ENCODE measurements around the gene JAM3.

DNA sequence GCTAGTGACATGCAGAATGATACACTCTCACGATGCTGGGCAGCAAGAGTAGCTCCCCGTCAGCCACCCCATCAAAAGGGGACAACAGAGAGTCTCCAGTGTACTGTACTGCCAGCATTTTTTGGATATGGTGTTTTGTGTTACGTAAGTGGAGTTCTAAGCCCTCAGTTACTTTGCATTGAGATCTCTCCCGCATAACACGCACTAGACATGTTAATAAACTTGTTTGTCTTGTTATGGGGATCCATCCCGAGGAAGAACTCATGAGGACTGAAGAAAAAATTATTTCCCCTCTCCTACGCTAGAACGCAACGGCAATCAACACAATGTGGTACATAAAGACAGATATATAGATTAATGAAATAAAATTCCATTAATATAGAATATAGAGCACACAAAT is 130.7 kb downstream of the JAM3 start:
- TF ChIP-seq EZH2 (IDR thresholded peaks at IDR 0.05; ENCODE audit: borderline replicate concordance, low read depth, low read length, severe bottlenecking) = no peak
- no peak for TF ChIP-seq CTCF (IDR thresholded peaks at IDR 0.05; ENCODE audit: borderline replicate concordance, extremely low read depth, low read length, poor library complexity, severe bottlenecking)
